ENCODE measurements around the gene RHO.

Gene RHO

DNA sequence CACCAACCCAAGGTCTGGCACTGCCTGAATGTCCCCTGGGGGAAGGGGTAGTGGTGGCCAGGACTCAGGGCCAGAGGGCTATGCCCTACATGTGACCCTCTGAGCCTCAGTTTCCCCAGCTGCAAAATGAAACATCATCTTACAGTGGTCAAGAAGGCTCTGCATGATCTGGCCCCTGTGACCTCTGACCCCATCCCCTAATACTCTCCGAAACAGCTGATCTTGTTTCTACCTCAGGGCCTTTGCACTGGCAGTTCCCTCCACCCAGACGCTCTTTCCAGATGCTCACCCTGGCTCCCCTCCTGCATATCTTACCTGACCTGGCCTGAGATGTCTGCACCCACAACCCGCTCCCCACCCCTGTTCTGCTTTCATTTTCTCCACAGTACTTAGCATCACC lies 56.2 kb downstream of the RHO start:
- DNase-seq: no peak

Data from islet precursor cell (in vitro differentiated cells).